SU-DHL-6 (cell line): ENCODE results near the gene MSH2.

Source experiments
- EZH2phosphoT487 ChIP-seq: fragments of 200-600 bp; sonication (generic), shearing (Covaris generic); conservative IDR thresholded peaks from 2 replicates; pipeline ENCODE4 v1.6.1; 2018; ENCODE audit warnings: mild to moderate bottlenecking, antibody characterized with exemption, low read length, moderate library complexity, mixed read lengths
- TF ChIP-seq, protein P1 (sequence below): fragments of 200-600 bp; sonication (generic); IDR thresholded peaks from one replicate; pipeline ENCODE4 v1.5.1; 2017; ENCODE audit warnings: antibody characterized with exemption, mild to moderate bottlenecking, low read length, moderate library complexity; ENCODE audit not compliant: insufficient read depth, poor library complexity, severe bottlenecking

DNA sequence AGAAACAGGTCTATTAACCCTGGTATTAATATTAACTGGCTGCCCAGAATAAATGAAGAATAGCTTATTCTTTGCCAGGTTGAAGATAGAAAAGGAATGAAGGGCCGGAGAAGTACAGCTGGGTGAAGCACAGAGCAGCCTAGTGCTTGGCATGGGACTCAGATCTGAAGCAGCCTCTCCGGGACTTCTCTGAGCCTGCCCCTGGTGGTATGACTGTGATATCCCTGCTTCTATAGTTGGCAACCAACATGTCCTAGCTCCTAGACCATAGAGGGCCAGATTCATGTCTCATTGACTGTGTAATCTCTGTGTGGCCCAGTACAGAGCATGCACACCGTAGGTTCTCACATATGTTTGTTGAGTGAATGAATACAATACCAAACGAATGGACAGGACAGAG, 107.8 kb downstream of the MSH2 start:
- TF ChIP-seq, protein P1, sequence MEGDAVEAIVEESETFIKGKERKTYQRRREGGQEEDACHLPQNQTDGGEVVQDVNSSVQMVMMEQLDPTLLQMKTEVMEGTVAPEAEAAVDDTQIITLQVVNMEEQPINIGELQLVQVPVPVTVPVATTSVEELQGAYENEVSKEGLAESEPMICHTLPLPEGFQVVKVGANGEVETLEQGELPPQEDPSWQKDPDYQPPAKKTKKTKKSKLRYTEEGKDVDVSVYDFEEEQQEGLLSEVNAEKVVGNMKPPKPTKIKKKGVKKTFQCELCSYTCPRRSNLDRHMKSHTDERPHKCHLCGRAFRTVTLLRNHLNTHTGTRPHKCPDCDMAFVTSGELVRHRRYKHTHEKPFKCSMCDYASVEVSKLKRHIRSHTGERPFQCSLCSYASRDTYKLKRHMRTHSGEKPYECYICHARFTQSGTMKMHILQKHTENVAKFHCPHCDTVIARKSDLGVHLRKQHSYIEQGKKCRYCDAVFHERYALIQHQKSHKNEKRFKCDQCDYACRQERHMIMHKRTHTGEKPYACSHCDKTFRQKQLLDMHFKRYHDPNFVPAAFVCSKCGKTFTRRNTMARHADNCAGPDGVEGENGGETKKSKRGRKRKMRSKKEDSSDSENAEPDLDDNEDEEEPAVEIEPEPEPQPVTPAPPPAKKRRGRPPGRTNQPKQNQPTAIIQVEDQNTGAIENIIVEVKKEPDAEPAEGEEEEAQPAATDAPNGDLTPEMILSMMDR, result no peak
- no peak for TF ChIP-seq EZH2phosphoT487
